C4-2B (cell line): ENCODE results near the gene ITSN1.

Source experiments
- H3K27ac ChIP-seq: fragments of 450-650 bp; 2 replicates; pipeline ENCODE4 v1.5.1; 2017
- ZFX ChIP-seq: fragments of 450-650 bp; IDR thresholded peaks from 2 replicates; pipeline ENCODE4 v1.6.1; 2017
- TF ChIP-seq, protein P1 (sequence below): fragments of 450-650 bp; conservative IDR thresholded peaks from 2 replicates; pipeline ENCODE4 v1.5.1; 2017; ENCODE audit warnings: mild to moderate bottlenecking

ITSN1 gene

GRCh38 chr21:33634254-33634653, 8.0 kb upstream of the ITSN1 start:
- no peak for TF ChIP-seq ZFX
- TF ChIP-seq, protein P1, sequence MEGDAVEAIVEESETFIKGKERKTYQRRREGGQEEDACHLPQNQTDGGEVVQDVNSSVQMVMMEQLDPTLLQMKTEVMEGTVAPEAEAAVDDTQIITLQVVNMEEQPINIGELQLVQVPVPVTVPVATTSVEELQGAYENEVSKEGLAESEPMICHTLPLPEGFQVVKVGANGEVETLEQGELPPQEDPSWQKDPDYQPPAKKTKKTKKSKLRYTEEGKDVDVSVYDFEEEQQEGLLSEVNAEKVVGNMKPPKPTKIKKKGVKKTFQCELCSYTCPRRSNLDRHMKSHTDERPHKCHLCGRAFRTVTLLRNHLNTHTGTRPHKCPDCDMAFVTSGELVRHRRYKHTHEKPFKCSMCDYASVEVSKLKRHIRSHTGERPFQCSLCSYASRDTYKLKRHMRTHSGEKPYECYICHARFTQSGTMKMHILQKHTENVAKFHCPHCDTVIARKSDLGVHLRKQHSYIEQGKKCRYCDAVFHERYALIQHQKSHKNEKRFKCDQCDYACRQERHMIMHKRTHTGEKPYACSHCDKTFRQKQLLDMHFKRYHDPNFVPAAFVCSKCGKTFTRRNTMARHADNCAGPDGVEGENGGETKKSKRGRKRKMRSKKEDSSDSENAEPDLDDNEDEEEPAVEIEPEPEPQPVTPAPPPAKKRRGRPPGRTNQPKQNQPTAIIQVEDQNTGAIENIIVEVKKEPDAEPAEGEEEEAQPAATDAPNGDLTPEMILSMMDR: no peak
- no peak overlapping the region for H3K27ac ChIP-seq

DNA sequence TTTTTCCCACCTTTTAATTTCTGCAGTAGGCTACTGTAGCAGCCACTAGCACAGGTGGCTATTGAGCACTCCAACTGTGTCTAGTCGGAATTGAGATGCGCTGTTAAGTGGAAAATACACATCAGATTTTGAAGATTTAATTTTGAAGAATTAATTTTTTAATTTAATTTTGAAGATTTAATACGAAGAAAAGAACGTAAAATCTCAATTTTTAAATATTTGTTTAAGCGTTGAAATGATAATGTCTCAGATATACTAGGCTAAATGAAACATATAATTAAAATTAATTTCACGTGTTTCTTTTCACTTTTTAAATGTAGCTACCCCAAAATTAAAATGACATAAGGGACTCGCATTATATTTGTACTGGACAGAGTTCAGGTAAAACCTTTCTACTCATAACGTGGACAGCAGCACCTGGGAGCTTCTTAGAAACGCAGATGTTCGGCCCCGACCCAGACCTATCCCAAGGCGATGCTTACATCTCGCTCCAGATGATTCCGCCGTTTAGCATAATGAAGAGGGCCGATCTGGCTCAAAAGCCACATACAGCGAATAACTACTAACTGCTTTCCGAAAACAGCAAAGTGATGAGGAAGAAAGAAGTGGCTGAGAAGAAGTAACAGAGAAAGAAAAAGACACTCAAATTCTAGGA, 1.5 kb upstream of the ITSN1 start:
- TF ChIP-seq, protein P1: no peak
- no peak for TF ChIP-seq ZFX

GRCh38 chr21:33641352-33642026, 812 bp upstream of the ITSN1 start, which contains the start of gene CRYZL1:
Gene CRYZL1 (minus strand): TSS chr21:33641741. CDS start chr21:33631551, 10,190 bp downstream.
- peak within 1 kb of the TSS; percentile 81 for H3K27ac ChIP-seq
- TF ChIP-seq, protein P1: no peak
- peak; percentile 92 for TF ChIP-seq ZFX

More for the DNA sequence above, 1.5 kb upstream of the ITSN1 start:
- H3K27ac ChIP-seq: peak overlapping the region; percentile 81

DNA sequence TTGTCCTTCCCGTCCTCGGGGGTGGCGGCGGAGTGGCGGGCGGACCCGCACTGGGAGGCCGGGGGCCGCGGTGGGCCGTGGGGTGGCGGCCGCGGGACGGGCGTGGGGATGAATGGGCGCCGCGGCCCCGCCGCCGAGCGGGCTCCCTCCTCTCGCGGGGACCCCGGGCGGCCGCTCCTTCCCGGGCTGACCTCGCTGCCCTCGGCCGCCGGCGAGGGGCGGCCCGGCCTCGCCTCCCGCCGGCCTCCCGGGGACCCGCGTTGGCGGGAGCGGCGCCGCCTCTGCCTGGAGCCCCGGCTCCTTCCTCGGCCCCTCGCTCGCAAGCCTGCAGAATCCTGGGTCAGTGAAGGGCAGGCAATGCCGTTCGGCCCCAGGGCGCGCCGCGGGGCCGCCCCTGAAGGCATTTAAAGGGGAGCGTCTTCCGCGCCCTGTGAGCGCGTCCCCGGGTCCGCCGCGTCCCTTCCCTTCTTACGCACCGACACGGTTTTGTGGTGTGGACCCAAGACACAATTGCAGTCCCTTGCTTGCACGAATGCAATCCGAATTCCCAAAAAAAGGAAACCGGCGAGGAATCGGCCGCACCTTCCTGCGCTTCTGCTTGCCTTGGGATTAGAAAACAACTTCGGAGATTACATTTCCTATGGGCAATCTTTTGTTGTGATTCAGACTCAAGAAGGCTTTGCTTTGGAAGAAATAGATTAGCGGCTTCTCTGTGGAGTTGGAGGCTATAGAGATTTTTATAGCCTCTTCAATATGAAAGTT, 776 bp downstream of the ITSN1 start:
- peak overlapping the region; percentile 81 for H3K27ac ChIP-seq
- TF ChIP-seq ZFX: peak; percentile 54
- TF ChIP-seq, protein P1: no peak

GRCh38 chr21:33643658-33644311, 1.5 kb downstream of the ITSN1 start:
- H3K27ac ChIP-seq: peak overlapping the region; percentile 81; the same call in 1 of the 2 replicates
- TF ChIP-seq, protein P1: no peak

- no peak for TF ChIP-seq ZFX
- TF ChIP-seq, protein P1: no peak
- no peak overlapping the region for H3K27ac ChIP-seq
These were observed 2.2 kb downstream of the ITSN1 start for GRCh38 chr21:33644383-33645074.
